Activated CD4-positive, alpha-beta T cell treated with anti-CD3 and anti-CD28 coated beads for 4 hours (primary cell): Measurements from ENCODE around the gene ACBD3.

Source experiments
- DNase-seq, 2 donors: peaks; one replicate each; pipeline ENCODE4 v3.0.0-alpha.2; 2020

Gene ACBD3

GRCh38 chr1:226201029-226201593 is 14.6 kb upstream of the ACBD3 start:
- no peak for DNase-seq

- no peak for DNase-seq
Observed at GRCh38 chr1:226199971-226200370, 13.4 kb upstream of the ACBD3 start.

DNA sequence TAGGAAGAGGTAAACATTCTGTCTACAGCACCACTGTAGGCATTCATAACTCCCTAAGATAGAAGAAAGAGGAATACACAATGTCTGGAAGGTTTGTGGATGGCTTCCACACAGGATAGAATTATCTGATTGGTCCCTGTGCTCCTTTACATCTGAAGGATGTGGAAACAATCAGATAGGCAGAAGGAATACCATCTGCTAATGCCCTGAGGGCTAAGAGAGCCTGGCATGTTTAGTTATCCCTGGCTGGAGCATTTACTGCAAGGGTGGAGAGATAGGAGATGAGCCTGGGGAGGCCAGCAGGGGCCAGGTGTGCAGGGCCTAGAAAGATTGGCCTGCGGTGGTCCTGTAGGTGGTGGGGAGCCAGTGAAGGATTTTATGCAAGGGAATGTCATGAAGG is 8.6 kb upstream of the ACBD3 start:
- no peak for DNase-seq

- no peak for DNase-seq
Observed at GRCh38 chr1:226187380-226187779, 839 bp upstream of the ACBD3 start.

DNA sequence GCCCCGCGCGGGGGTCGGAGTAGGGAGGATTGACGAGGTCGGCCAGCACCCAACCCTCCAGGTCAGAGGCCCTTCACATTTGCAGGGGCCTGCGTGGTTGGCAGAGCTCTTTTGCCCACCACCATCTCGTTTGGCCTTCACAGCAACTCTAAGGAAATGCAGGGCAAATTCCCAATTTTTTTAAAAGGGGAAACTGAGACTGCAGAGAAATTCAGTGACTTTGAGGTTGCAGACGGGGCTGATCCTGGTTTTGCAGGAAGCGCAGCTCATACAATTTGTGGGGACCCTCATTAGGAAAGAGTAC is 430 bp upstream of the ACBD3 start:
- no peak for DNase-seq

- DNase-seq: no peak
Observed at GRCh38 chr1:226185141-226186036, 1.2 kb downstream of the ACBD3 start.

GRCh38 chr1:226181996-226182714 is 4.4 kb downstream of the ACBD3 start:
- DNase-seq: no peak

DNA sequence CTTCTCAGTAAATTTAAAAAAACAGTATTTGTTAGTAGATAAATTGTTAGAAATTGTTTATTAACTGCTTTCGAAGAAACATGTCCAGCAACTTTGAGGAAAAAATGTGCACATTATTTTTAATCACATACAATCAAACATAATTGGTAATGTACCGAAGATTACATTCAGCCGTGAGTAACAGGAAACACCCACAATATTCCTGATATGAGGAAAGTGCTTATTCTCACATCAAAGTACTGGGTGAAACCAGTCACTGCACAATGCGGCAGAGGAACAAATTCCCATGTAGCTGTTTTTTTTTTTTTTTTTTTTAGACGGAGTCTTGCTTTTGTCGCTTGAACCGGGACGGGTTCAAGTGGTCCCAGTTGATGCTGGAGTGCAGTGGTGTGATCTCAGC is 9.7 kb downstream of the ACBD3 start:
- no peak for DNase-seq

GRCh38 chr1:226172589-226172988 is 14.0 kb downstream of the ACBD3 start:
- DNase-seq: no peak

DNA sequence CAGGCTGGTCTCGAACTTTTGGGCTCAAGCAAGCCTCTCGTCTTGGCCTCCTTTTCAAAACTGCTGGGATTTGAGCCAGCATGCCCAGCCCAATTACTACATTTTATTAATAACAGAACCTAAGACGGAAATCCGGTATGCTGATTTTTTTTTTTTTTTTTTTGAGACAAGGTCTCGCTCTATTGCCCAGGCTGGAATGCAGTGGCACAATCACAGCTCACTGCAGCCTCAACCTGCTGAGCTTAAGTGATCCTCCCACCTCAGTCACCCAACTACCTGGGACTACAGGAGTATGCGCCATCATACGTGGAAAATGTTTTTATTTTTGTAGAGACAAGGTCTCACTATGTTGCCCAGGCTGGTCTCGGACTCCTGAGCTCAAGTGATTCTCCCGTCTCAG is 20.2 kb downstream of the ACBD3 start:
- no peak for DNase-seq

DNA sequence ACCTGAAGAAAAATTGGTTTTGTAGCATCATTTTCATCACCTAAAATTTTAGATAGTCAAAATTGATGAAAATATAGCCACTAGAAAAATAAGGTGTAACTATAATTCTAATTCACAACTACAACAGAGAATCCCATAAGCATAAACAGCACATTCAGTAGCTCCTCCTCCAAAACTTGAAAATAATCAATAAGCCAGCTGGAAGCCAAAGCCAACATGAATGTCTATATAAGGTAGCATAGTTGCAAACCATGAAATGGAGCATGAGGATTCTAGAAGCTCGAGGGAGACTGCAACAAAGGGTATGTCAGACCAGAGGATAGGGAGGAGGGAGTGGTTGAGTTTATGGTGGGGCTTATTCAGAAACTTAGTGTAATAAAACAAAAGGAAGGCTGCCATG is 22.4 kb downstream of the ACBD3 start:
- no peak for DNase-seq

GRCh38 chr1:226162898-226163297 is 23.6 kb downstream of the ACBD3 start:
- DNase-seq: no peak

GRCh38 chr1:226158983-226159382 is 27.6 kb downstream of the ACBD3 start:
- no peak for DNase-seq

DNA sequence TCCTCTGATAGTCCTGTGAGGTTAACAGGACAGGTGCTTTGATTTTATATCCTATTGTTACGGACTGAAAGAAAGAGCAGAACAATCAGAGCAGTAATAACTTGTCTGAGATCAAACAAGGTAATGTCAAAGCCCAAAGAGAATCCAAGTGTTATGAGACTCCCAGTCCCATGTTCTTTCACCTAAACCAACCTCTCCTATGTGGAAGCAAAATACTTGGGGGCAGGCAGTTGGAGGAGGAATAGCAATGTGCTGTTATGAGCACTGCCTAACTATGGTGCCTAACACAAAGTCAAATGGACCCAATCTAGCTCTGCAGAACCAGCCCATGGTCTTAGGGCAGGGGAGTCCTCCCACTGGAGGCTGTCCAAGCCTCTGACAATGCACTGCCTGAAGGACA is 28.1 kb downstream of the ACBD3 start:
- DNase-seq: no peak

DNA sequence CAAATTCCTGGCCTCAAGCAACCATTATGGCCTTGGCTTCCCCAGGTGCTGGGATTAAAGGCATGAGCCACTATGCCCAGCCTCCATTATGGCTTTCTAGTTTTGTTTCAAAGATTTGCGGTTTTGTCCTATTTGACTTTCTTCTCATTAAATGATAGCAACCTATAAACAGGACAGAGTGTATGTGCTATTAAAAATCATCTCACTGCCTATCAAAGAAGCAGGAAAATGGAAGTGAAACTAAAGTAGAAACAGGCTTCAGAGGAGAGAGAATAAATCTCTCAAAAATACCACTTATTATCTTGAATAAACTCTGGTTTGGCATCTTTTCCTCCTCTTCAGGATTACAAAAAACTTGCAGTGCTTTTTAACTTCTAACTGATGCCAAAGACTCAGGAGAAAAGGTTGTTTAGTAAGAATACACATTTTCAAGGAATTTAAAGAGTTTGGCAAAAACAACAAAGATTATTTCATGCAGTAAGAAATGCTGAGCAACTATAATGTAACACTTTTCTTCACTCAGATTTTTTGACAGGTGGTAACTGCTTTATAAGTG is 28.7 kb downstream of the ACBD3 start:
- no peak for DNase-seq

GRCh38 chr1:226154593-226154992 is 31.9 kb downstream of the ACBD3 start:
- DNase-seq: no peak

- DNase-seq: no peak
Observed at GRCh38 chr1:226149806-226150205, 36.7 kb downstream of the ACBD3 start.

GRCh38 chr1:226148121-226148648 is 38.4 kb downstream of the ACBD3 start:
- no peak for DNase-seq

- DNase-seq: no peak
Observed at GRCh38 chr1:226144045-226144444, 42.5 kb downstream of the ACBD3 start.

GRCh38 chr1:226135709-226136108 is 50.8 kb downstream of the ACBD3 start:
- no peak for DNase-seq

GRCh38 chr1:226135059-226135651 is 51.4 kb downstream of the ACBD3 start:
- no peak for DNase-seq

- no peak for DNase-seq
Observed at GRCh38 chr1:226134170-226135058, 52.1 kb downstream of the ACBD3 start.
